Activated T-cell treated with anti-CD3 and anti-CD28 coated beads, Interleukin-2, amount 50 U/mL, for 1 hour (primary cell): ENCODE results near the gene SLC35F5.
"Not testable (repeated sequence)": the region's sequence is repeated elsewhere in the genome, so short reads cannot be mapped to it uniquely, and the experiment has no call there.

ENCODE experiments used
- DNase-seq: peaks from one replicate; pipeline ENCODE4 v3.0.0-alpha.2; 2020

Gene SLC35F5

DNA sequence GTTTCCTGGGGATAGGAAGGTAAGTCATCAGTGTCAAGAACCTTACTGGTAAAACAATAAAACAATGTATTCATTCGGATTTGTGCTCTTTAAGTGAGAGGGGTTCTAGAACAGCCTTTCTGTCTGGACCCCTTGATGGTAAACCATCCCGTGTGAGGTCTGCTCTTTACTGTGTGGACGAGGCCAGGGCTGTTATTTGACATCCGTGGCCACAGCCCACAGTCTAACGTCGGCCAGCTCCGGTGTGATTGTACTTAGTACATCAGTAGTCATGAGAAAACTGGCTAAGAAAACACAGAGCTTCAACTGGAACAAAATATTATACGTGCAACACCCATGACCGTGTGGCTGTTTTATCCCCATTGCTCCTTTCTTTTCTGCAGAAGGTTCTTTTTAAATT is 62.0 kb downstream of the SLC35F5 start:
- DNase-seq = no peak

DNA sequence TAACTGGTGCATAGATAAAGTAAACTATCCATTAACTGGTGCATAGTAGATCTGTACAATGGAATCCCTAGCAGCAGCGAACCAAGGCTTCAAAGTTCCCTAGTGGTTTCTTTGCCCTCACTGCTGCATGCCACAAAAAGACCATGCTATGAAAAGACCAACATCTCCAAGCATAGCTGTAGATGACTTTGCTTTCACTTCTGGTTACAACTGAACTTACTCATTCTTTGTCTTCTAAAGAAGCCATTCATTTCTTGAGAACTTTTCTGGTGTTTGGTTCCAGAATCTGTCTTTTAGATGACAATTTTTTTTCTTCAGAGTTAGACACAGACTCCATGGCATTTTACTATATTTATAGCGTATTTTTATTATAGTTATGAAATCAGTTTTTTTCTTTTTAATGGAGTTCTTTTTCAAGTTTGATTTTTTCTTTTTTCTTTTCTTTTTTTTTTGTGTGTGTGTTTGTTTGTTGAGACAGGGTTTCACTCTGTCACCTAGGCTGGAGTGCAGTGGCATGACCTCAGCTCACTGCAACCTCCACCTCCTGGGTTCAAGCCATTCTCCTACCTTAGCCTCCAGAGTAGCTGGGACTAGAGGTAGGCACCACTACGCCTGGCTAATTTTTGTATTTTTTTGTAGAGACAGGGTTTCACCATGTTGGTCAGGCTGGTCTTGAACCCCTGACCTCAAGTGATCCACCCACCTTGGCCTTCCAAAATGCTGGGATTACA is 63.6 kb downstream of the SLC35F5 start:
- no peak for DNase-seq

DNA sequence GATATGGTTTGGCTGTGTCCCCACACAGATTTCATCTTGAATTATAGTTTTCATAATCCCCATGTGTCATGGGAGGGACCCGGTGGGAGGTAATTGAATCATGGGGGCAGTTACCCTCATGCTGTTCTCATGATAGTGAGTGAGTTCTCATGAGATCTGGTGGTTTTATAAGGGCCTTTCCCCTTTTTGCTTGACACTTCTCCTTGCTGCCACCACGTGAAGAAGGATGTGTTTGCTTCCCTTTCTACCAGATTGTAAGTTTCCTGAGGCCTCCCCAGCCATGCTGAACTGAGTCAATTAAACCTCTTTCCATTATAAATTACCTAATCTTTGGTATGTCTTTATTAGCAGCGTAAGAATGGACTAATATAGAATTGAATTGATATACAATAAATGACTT is 65.6 kb downstream of the SLC35F5 start:
- not testable (repeated sequence) for DNase-seq

DNA sequence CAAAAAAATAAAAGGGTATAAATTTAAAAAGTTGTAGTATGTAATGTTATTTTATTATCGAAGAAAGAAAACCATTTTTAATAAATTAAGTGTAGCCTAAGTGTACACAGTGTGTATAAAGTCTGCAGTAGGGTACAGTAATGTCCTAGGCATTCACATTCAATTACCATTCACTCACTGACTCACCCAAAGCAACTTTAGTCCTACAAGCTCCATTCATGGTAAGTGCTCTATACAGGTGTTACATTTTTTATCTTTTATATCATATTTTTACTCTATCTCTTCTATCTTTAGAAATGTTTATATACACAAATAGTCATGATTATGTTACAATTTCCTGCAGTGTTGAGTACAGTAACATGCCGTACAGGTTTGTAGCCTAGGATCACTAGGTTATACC is 69.9 kb downstream of the SLC35F5 start:
- no peak for DNase-seq

DNA sequence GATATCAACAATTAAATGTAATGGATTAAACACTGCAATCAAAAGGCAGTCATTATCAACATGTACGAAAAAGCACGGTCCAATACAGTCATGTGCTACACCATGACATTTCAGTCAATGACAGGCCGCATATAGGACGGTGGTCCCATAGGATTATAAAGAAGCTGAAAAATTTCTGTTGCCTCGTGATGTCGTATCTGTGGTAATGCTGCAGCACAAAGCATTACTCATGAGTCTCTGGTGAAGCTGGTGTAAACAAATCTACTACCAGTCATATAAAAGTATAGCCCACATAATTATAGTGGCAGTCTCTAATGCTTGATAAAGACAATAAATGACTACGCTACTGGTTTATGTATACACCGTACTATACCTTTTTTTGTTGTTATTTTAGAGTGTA is 71.0 kb downstream of the SLC35F5 start:
- no peak for DNase-seq

DNA sequence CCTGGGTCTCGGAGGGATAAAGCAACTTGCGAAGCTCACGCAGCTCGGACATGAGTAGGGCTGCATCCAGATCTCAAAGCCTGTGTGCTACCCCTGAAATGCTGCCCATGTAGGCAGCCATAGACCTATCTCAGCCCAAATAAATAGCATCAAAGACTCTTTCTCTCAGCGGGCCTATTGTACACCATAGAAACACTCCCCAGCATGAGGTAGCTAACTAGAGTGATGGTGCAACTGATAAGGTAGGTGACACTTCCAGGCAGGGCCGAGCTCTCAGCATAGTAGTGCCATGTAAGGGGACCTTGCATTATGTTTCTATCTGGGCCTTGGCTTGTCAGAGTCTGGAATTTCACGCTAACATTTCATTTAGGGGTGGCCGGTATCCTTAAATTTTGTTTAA is 77.0 kb downstream of the SLC35F5 start:
- no peak for DNase-seq

DNA sequence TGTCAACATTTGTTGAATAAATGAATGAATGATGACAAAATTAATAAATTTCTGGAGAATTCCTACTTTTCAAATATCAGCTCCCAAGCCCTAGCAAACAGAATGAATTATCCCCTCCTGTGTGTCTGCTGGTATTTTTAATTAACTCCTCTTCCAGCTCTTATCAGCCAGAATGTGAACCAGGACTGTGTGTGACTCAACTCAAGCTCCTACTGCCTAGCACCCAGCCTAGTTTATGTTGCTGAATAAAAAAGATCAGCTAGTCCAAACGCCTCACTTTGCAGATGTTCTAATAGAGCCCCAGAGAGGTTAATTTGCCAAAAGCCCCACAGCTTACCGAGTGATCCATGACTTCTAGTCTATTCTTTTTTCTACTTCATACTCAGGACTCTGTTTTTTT is 79.1 kb downstream of the SLC35F5 start:
- DNase-seq = no peak

DNA sequence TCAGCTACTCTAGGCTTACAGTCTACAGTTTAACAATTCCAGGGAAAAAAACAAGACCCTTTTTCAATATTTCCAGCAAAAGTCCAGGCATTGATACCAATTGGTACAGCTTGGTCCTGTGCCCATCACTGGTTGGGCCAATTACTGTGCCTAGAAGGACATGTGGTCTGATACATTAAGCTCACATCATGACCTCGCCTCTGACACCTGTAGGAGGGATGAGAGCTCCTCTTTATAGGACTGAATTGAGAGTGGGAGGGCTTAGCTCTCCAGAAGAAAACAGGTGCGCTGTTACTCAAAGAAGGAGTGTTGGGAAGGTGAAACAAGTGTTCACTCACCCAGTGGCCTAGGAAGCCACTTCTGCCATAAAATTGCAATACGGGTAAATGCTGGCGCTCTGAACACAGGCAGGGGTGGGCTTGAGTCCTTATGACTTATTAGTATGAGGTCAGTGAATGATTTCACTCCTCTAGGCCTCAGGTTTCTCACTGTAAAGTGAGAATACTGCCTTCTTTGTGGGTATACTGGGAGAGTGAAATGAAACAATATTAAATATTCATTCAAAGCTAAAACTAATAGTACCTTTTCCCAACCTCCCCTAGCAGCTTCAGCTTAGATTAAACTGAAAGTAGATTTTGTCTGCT is 79.7 kb downstream of the SLC35F5 start:
- DNase-seq = no peak

DNA sequence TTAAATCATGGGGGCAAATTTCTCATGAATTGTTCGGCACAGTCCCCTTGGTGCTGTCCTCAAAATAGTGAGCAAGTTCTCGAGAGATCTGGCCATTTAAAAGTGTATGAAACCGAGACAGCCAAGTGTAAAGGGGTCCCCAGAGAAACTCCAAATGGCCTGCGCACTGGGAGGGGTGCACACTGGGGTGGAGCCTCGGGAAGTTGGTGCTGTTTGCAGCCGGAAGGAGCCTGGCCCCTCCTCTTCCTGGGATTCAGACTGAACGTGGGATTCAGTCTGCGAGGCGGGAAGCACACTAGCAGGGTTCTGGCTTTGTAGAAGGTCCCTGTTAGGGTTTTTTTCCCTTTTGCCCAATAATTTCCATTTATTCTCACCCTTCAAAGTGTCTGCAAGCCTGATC is 80.6 kb downstream of the SLC35F5 start:
- no peak for DNase-seq

DNA sequence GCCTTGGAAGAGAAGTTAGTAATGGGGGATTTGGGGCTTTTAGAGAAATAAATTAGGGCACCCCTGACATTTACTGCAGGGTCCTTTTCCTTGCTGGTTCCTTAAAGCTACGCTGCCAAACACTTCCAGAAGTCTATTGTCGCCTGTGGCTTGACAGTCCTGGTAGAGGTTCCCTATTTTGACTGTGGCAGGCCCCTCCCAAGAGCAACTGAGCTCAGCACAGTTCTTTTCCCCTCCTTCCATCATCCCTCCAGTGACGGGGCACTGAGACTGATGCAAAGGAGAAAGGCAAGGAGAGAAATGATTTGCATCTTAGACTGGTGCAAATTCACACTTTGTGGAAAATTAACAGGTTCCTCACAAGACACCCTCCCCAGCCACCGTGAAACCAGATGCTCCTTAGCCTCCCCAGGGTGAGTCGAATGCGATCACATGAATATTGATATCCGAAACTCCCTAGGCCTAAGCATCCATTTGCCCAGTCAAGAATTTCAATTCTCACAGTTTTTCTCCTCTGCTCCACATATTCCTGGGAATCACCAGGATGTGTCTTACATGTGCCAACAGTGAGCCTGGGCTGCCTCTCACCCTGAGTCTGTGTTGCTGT is 84.0 kb downstream of the SLC35F5 start:
- no peak for DNase-seq

DNA sequence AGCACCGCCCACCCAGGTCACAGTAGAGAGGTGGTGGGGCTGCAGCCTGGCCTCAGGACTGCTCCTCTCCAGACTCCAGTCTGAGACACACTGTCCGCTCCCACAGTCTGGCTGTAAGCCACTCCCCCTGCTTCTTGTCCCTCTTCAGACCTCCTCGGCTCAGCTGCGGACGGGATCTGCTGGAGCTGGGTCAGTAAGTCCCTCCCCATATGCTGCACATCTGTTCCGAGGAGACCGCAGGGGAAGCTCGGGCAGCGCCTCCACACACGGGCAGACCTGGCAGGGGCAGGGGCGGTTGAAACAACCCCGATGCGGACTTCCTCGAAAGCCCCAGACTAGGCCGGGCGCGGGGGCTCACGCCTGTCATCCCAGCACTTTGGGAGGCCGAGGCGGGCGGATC is 87.4 kb downstream of the SLC35F5 start:
- not testable (repeated sequence) for DNase-seq

DNA sequence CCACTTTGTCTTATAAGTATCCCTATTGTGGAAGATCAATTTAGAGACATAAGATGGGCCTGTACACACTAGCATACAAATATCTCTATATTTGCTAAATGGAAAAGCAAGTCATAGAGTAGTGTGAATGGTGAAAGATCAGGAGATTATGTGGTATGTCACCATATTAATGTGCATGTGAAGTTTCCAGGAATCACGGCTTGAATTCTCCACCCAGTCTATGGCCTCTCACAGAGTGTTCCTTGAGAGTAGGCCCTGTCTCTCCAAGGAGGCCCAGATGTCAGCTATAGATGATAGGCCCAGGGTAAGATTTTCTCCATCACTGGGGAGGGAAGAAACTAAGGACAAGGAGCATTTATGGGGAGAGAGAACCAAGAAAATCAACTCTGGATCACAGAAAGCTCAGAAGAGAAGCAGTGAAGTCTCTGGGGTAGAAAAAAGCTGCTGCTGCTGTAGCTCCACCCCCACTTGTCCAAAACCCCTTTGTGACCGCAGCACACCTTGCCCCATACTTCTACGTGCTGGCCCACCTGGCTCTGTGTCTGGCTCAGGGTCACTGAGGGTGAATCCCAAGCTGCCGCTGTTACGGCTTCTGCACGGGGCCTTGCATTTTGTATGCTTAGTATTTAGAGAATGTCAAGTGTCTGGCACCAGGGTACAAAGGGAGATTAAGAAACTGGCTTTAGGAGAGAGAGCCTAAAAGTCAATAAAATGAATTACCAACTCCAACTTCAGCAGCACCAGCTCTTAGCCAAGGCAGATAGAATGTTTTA is 91.5 kb downstream of the SLC35F5 start:
- not testable (repeated sequence) for DNase-seq

DNA sequence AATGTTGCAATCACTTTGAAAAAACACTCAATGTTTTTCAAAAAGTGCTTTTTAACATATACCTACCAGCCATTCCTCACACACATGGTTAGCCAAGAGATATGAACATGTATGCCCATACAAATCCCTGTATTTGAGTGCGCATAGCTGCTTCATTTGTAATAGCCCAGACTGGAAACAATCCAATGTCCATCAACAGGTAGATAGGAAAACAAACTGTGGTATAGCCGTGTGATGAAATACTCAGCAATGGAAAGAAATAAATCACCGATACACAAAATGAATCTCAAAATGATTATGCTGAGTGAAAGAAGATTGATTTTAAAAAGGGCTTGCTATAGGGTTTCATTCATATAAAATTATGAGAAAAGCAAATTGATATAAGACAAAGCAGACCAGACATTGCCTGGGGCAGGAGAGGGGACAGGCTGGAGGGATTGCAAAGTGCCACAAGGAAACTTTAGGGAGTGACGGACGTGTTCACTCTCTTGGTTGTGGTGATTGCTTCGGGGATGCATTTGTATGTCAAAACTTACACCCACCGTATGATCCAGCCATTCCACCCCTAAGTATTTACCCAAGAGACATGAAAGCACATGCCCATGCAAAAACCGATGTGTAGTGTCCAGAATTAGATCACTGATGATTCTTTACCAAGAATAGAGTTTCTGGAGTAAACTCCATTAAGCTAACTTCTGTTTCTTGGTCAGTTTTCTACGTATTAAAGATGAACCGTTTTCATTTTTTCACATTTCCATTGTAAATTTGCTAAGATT is 93.0 kb downstream of the SLC35F5 start:
- DNase-seq = not testable (repeated sequence)
